A673 (cell line): ENCODE measurements around the gene PIAS4. TPM values are rescaled to one million over a fixed set of nuclear protein-coding genes. Genes with fewer than 3 reads are reported as not detected.

Experiments used
- BruUV-seq: library from RNA; stranded (reverse); fragments of 400-500 nt; replicated peaks from 2 replicates; lab custom pipeline; 2021; lab: Mats Ljungman, UMichigan
- CTCF ChIA-PET: fragments of 300-600 bp; sonication (Branson Sonifier 250); formaldehyde crosslinking; loops from one replicate; lab custom pipeline; 2022; ENCODE audit warnings: antibody characterized with exemption; lab: Charles Lee
- POLR2A ChIA-PET: fragments of 300-600 bp; sonication (Branson Sonifier 250); formaldehyde crosslinking; loops from one replicate; lab custom pipeline; 2022; ENCODE audit warnings: antibody characterized with exemption; ENCODE audit not compliant: low non-redundant PET; lab: Charles Lee
- DNase-seq: peaks from one replicate; pipeline ENCODE4 v3.0.0-alpha.2; 2015; ENCODE audit warnings: low spot score
- H3K27ac ChIP-seq: fragments of 200-600 bp; sonication (generic); 2 replicates; pipeline ENCODE4 v1.5.1; 2016; ENCODE audit warnings: mixed run types, low read depth, mild to moderate bottlenecking, mixed read lengths, antibody characterized with exemption, low read length; ENCODE audit not compliant: poor library complexity, severe bottlenecking
- H3K27me3 ChIP-seq: fragments of 200-600 bp; sonication (generic); replicated peaks from 2 replicates; pipeline ENCODE4 v1.6.1; 2017; ENCODE audit warnings: mixed run types, low read depth, mild to moderate bottlenecking, mixed read lengths, antibody characterized with exemption, low read length; ENCODE audit not compliant: insufficient read depth, poor library complexity
- H3K36me3 ChIP-seq: fragments of 200-600 bp; sonication (generic); 2 replicates; pipeline ENCODE4 v1.6.1; 2016; ENCODE audit warnings: mixed run types, mild to moderate bottlenecking, mixed read lengths, antibody characterized with exemption, low read length; ENCODE audit not compliant: insufficient read depth, poor library complexity, severe bottlenecking
- H3K4me1 ChIP-seq: fragments of 200-600 bp; sonication (generic); 2 replicates; pipeline ENCODE4 v1.6.1; 2017; ENCODE audit warnings: mixed run types, mild to moderate bottlenecking, mixed read lengths, antibody characterized with exemption, low read length; ENCODE audit not compliant: insufficient read depth, poor library complexity, severe bottlenecking
- H3K4me3 ChIP-seq: fragments of 200-600 bp; sonication (generic); 2 replicates; pipeline ENCODE4 v1.5.1; 2016; ENCODE audit warnings: low read depth, mixed run types, mild to moderate bottlenecking, mixed read lengths, low read length; ENCODE audit not compliant: poor library complexity, severe bottlenecking
- H3K9me3 ChIP-seq: fragments of 200-600 bp; sonication (generic); 2 replicates; pipeline ENCODE4 v1.6.1; 2016; ENCODE audit warnings: mixed run types, low read depth, mild to moderate bottlenecking, mixed read lengths, antibody characterized with exemption, low read length; ENCODE audit not compliant: poor library complexity, severe bottlenecking
- CTCF ChIP-seq: fragments of 300-800, 200-600 bp; sonication (generic); conservative IDR thresholded peaks from 2 replicates; pipeline ENCODE4 v1.5.1; 2017; ENCODE audit warnings: low read depth, mild to moderate bottlenecking, antibody characterized with exemption, low read length, moderate library complexity, mixed read lengths
- EZH2 ChIP-seq: fragments of 200-600 bp; sonication (generic); IDR thresholded peaks from 2 replicates; pipeline ENCODE4 v1.6.1; 2017; ENCODE audit warnings: borderline replicate concordance, low read depth, mild to moderate bottlenecking, mixed read lengths, antibody characterized with exemption, low read length; ENCODE audit not compliant: poor library complexity, severe bottlenecking
- intact Hi-C: fragments of 100-400 bp; cut with micrococcal nuclease; formaldehyde crosslinking; loops from one replicate; pipeline ENCODE4 v1.10.0; 2022; ENCODE audit not compliant: unreplicated experiment
- total RNA-seq: library from RNA; stranded (reverse); gene quantifications from 2 replicates; pipeline ENCODE4 v1.2.3, GENCODE V29; 2021

The PIAS4 gene
- total RNA-seq, 1 experiment from 2014 or later, result 59.1 TPM

- POLR2A ChIA-PET, result no interaction called here
- H3K27ac ChIP-seq, result no peak overlapping the region
- intact Hi-C loops, result no loop called here
- no TSS peak for BruUV-seq
- no peak overlapping the region for H3K4me3 ChIP-seq
- peaks cover 14% of the 10 kb centered on the region for H3K36me3 ChIP-seq
- no peaks in the 10 kb centered on the region for H3K4me1 ChIP-seq
- H3K9me3 ChIP-seq, result no peaks in the 10 kb centered on the region
- CTCF ChIA-PET, result no interaction called here
- TF ChIP-seq CTCF (no peak), EZH2 (no peak)
- H3K27me3 ChIP-seq, result no peaks in the 10 kb centered on the region
- DNase-seq, result no peak
Observed at GRCh38 chr19:4046946-4047683, 39.6 kb downstream of the PIAS4 start.

GRCh38 chr19:4049432-4049831 is 41.9 kb downstream of the PIAS4 start:
- no peak overlapping the region for H3K27ac ChIP-seq
- no peak for DNase-seq
- peaks cover 31% of the 10 kb centered on the region for H3K36me3 ChIP-seq
- H3K4me3 ChIP-seq, result no peak overlapping the region
- BruUV-seq, result no TSS peak
- POLR2A ChIA-PET, result no interaction called here
- intact Hi-C loops, result no loop called here
- TF ChIP-seq CTCF (no peak), EZH2 (no peak)
- no peaks in the 10 kb centered on the region for H3K4me1 ChIP-seq
- no peaks in the 10 kb centered on the region for H3K27me3 ChIP-seq
- no peaks in the 10 kb centered on the region for H3K9me3 ChIP-seq
- CTCF ChIA-PET, result no interaction called here

GRCh38 chr19:4051175-4052101 is 43.9 kb downstream of the PIAS4 start:
- H3K27me3 ChIP-seq, result no peaks in the 10 kb centered on the region
- intact Hi-C loops, result no loop called here
- DNase-seq, result no peak
- H3K4me3 ChIP-seq, result no peak overlapping the region
- no peaks in the 10 kb centered on the region for H3K4me1 ChIP-seq
- no TSS peak for BruUV-seq
- CTCF ChIA-PET, result no interaction called here
- TF ChIP-seq EZH2 (no peak), CTCF (no peak)
- peaks cover 37% of the 10 kb centered on the region for H3K36me3 ChIP-seq
- no peak overlapping the region for H3K27ac ChIP-seq
- no peaks in the 10 kb centered on the region for H3K9me3 ChIP-seq
- POLR2A ChIA-PET, result no interaction called here
